Neural progenitor cell (in vitro differentiated cells): ENCODE data around the gene FNDC8. TPM values are rescaled to one million over a fixed set of nuclear protein-coding genes. Genes with fewer than 3 reads are reported as not detected.

Experiments used
- DNase-seq: peaks from one replicate; pipeline ENCODE4 v3.0.0-alpha.2; 2016; ENCODE audit warnings: low spot score
- H2AFZ ChIP-seq: fragments of 200-600 bp; sonication (generic); replicated peaks from 2 replicates; pipeline ENCODE4 v1.6.1; 2016; ENCODE audit warnings: antibody characterized with exemption
- H3F3A ChIP-seq: fragments of 200-600 bp; sonication (generic); 2 replicates; pipeline ENCODE4 v1.6.1; 2016; ENCODE audit warnings: antibody characterized with exemption, low read depth
- H3K27ac ChIP-seq: fragments of 200-600 bp; sonication (generic); 2 replicates; pipeline ENCODE4 v1.5.1; 2016; ENCODE audit warnings: mild to moderate bottlenecking
- H3K27me3 ChIP-seq: fragments of 200-600 bp; sonication (generic); 2 replicates; pipeline ENCODE4 v1.6.1; 2016; ENCODE audit warnings: mild to moderate bottlenecking, moderate library complexity
- H3K36me3 ChIP-seq: fragments of 200-600 bp; sonication (generic); 2 replicates; pipeline ENCODE4 v1.5.1; 2016
- H3K4me1 ChIP-seq: fragments of 200-600 bp; sonication (generic); 2 replicates; pipeline ENCODE4 v1.6.1; 2016; ENCODE audit warnings: mixed run types
- H3K4me2 ChIP-seq: fragments of 200-600 bp; sonication (generic); 2 replicates; pipeline ENCODE4 v1.6.1; 2016
- H3K4me3 ChIP-seq: fragments of 200-600 bp; sonication (generic); 2 replicates; pipeline ENCODE4 v1.5.1; 2016
- H3K79me2 ChIP-seq: fragments of 200-600 bp; sonication (generic); 2 replicates; pipeline ENCODE4 v1.6.1; 2016; ENCODE audit warnings: low read depth
- H3K9ac ChIP-seq: fragments of 200-600 bp; sonication (generic); 2 replicates; pipeline ENCODE4 v1.6.1; 2016
- H3K9me3 ChIP-seq: fragments of 200-600 bp; sonication (generic); 2 replicates; pipeline ENCODE4 v1.5.1; 2016; ENCODE audit warnings: low read depth
- H4K20me1 ChIP-seq: fragments of 200-600 bp; sonication (generic); 2 replicates; pipeline ENCODE4 v1.6.1; 2016; ENCODE audit warnings: low read depth
- H3K27ac Mint-ChIP-seq: 3 replicates; pipeline ENCODE4 v1.8.0; 2021; ENCODE audit warnings: mixed read lengths
- H3K27me3 Mint-ChIP-seq: 2 replicates; pipeline ENCODE4 v1.8.0; 2022; ENCODE audit warnings: low read depth, mild to moderate bottlenecking, inconsistent platforms, moderate library complexity, mixed read lengths; ENCODE audit not compliant: insufficient read depth
- H3K36me3 Mint-ChIP-seq: 3 replicates; pipeline ENCODE4 v1.8.0; 2021; ENCODE audit warnings: mixed read lengths
- H3K4me1 Mint-ChIP-seq: 3 replicates; pipeline ENCODE4 v1.8.0; 2021; ENCODE audit warnings: mixed read lengths
- H3K4me3 Mint-ChIP-seq: 3 replicates; pipeline ENCODE4 v1.8.0; 2021; ENCODE audit warnings: mild to moderate bottlenecking, moderate library complexity, mixed read lengths
- H3K9me3 Mint-ChIP-seq: 3 replicates; pipeline ENCODE4 v1.8.0; 2020; ENCODE audit warnings: mixed read lengths
- CTCF ChIP-seq: fragments of 200-600 bp; sonication (generic); IDR thresholded peaks from 2 replicates; pipeline ENCODE4 v1.5.1; 2017; ENCODE audit warnings: antibody characterized with exemption, mild to moderate bottlenecking
- EZH2 ChIP-seq: fragments of 200-600 bp; sonication (generic); IDR thresholded peaks from 2 replicates; pipeline ENCODE4 v1.6.1; 2017; ENCODE audit warnings: antibody characterized with exemption, mild to moderate bottlenecking, moderate library complexity
- EZH2phosphoT487 ChIP-seq: fragments of 200-600 bp; sonication (generic); IDR thresholded peaks from 2 replicates; pipeline ENCODE4 v1.6.1; 2017; ENCODE audit warnings: antibody characterized with exemption
- total RNA-seq: library from RNA; depleted of rRNA; stranded (reverse); fragments of >200 nt; gene quantifications from 2 replicates; pipeline ENCODE4 v1.2.3, GENCODE V29; 2015; ENCODE audit warnings: low replicate concordance

Gene FNDC8
- 0.25 TPM in 1 of 2 replicates, not detected in the other for total RNA-seq

GRCh38 chr17:35121315-35121714 lies at the start of gene FNDC8:
FNDC8 (plus strand) TSS chr17:35121615; CDS start chr17:35121694, 79 bp downstream.
- Histone ChIP-seq H4K20me1 (no peaks in the 10 kb centered on the region), H3K4me1 (no peaks in the 10 kb centered on the region), H3K9me3 (no peaks in the 10 kb centered on the region), H3K4me3 (no peak within 1 kb of the TSS), H3K4me2 (no peak within 1 kb of the TSS), H2AFZ (no peak within 1 kb of the TSS), H3K9ac (no peak within 1 kb of the TSS), H3F3A (no peaks in the 10 kb centered on the region), H3K36me3 (no peaks in the 10 kb centered on the region), H3K79me2 (no peaks in the 10 kb centered on the region), H3K27ac (no peak within 1 kb of the TSS), H3K27me3 (peaks cover 19% of the 10 kb centered on the region)
- H3K9me3 Mint-ChIP-seq = no peaks in the 10 kb centered on the region
- no peak for TF ChIP-seq EZH2
- no peak for TF ChIP-seq EZH2phosphoT487
- TF ChIP-seq CTCF = no peak
- H3K4me1 Mint-ChIP-seq = peaks cover 14% of the 10 kb centered on the region
- H3K36me3 Mint-ChIP-seq = peaks cover 11% of the 10 kb centered on the region
- H3K27me3 Mint-ChIP-seq = peaks cover 11% of the 10 kb centered on the region
- H3K4me3 Mint-ChIP-seq = peak within 1 kb of the TSS; percentile 27
- H3K27ac Mint-ChIP-seq = no peak within 1 kb of the TSS
- DNase-seq = no peak

DNA sequence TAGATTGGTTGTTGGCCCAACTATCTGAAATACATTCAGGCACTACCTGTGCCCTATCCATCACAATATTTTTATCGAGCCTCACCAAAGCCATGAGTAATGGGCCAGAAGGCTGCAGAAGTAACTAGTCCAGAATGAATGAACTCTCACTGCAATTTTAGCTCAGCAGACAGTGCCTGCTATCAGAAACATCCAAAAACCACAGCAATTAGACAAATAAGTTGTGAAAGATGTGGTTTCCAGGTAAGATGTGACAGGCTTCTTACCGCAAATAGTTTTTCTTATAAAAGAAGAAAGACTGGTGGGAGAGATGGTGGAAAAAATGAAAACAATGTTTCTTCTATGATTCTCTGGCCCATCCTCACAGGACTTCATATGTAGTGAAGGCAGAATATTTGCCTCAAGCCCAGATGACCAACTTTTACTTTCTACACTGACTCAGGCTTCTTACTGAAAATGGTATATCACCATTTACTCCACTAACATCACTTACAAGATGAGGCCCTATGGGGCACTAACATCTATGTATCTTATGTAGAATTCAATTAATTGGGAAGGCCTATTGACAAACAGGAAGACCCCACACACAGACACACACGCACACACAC lies 48.1 kb upstream of the FNDC8 start:
- no peaks in the 10 kb centered on the region for H3K9me3 Mint-ChIP-seq

GRCh38 chr17:35073991-35074627 lies 47.3 kb upstream of the FNDC8 start:
- no peaks in the 10 kb centered on the region for H4K20me1 ChIP-seq
- H3K4me3 ChIP-seq = no peak overlapping the region
- no peak overlapping the region for H3K27ac Mint-ChIP-seq

More for the DNA sequence above, 48.1 kb upstream of the FNDC8 start:
- DNase-seq = no peak
- Mint-ChIP-seq H3K4me1 (peaks cover 14% of the 10 kb centered on the region), H3K27me3 (no peaks in the 10 kb centered on the region), H3K27ac (no peak overlapping the region), H3K36me3 (no peaks in the 10 kb centered on the region), H3K4me3 (no peak overlapping the region)
- no peak overlapping the region for H3K9ac ChIP-seq
- H3K36me3 ChIP-seq = no peaks in the 10 kb centered on the region
- H2AFZ ChIP-seq = no peak overlapping the region
- no peaks in the 10 kb centered on the region for H3F3A ChIP-seq
- no peak overlapping the region for H3K4me2 ChIP-seq
- no peaks in the 10 kb centered on the region for H3K9me3 ChIP-seq
- H3K4me3 ChIP-seq = no peak overlapping the region
- TF ChIP-seq EZH2phosphoT487 (no peak), CTCF (no peak)
- no peaks in the 10 kb centered on the region for H3K79me2 ChIP-seq
- no peak overlapping the region for H3K27ac ChIP-seq
- H3K4me1 ChIP-seq = no peaks in the 10 kb centered on the region
- H3K27me3 ChIP-seq = no peaks in the 10 kb centered on the region
- no peaks in the 10 kb centered on the region for H4K20me1 ChIP-seq

More at GRCh38 chr17:35073991-35074627, 47.3 kb upstream of the FNDC8 start:
- no peak overlapping the region for H2AFZ ChIP-seq
- Mint-ChIP-seq H3K36me3 (no peaks in the 10 kb centered on the region), H3K4me1 (peaks cover 10% of the 10 kb centered on the region), H3K27me3 (no peaks in the 10 kb centered on the region), H3K4me3 (no peak overlapping the region), H3K9me3 (no peaks in the 10 kb centered on the region)
- TF ChIP-seq EZH2phosphoT487 (no peak), CTCF (no peak), EZH2 (no peak)
- H3K36me3 ChIP-seq = no peaks in the 10 kb centered on the region
- no peaks in the 10 kb centered on the region for H3F3A ChIP-seq
- DNase-seq = no peak
- no peaks in the 10 kb centered on the region for H3K79me2 ChIP-seq
- H3K9me3 ChIP-seq = no peaks in the 10 kb centered on the region
- no peaks in the 10 kb centered on the region for H3K27me3 ChIP-seq
- no peak overlapping the region for H3K4me2 ChIP-seq
- H3K4me1 ChIP-seq = no peaks in the 10 kb centered on the region
- no peak overlapping the region for H3K9ac ChIP-seq
- no peak overlapping the region for H3K27ac ChIP-seq
